Neural progenitor cell (in vitro differentiated cells): ENCODE measurements around the gene HDAC7.

ENCODE experiments used
- CTCF ChIP-seq: fragments of 200-600 bp; sonication (generic); IDR thresholded peaks from 2 replicates; pipeline ENCODE4 v1.5.1; 2017; ENCODE audit warnings: antibody characterized with exemption, mild to moderate bottlenecking
- EZH2 ChIP-seq: fragments of 200-600 bp; sonication (generic); IDR thresholded peaks from 2 replicates; pipeline ENCODE4 v1.6.1; 2017; ENCODE audit warnings: antibody characterized with exemption, mild to moderate bottlenecking, moderate library complexity
- EZH2phosphoT487 ChIP-seq: fragments of 200-600 bp; sonication (generic); IDR thresholded peaks from 2 replicates; pipeline ENCODE4 v1.6.1; 2017; ENCODE audit warnings: antibody characterized with exemption

- TF ChIP-seq CTCF (no peak), EZH2 (no peak), EZH2phosphoT487 (no peak)
Observed at GRCh38 chr12:47841910-47842309, 22.2 kb upstream of the HDAC7 start.
